ENCODE data around the gene SNF8.

DNA sequence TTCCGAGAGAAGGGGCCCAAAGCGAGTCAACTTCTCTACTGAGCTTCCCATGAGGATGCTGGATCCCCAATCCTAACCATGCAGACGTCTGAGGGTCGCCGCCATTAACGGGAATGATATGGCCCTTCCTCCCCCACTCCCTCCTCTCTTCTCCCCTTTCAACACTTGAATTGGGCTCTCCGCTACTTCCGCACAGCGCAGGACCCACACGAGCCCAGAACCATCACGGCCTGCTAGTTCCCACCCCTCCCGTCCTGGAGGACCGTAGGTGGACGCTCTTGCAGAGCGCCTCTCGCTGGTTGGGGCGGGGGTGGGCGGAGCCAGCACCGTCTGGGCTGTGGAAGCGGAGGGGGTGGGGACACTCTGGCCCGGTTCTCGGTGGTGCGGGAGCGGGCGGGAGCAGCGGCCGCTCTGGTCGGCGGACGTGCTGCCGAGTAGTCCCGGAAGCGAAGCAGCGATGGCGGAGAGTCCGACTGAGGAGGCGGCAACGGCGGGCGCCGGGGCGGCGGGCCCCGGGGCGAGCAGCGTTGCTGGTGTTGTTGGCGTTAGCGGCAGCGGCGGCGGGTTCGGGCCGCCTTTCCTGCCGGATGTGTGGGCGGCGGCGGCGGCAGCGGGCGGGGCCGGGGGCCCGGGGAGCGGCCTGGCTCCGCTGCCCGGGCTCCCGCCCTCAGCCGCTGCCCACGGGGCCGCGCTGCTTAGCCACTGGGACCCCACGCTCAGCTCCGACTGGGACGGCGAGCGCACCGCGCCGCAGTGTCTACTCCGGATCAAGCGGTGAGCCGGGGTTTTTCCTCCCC, 36.4 kb downstream of the SNF8 start, which contains the start of gene UBE2Z:
- TF ChIP-seq, protein P1, sequence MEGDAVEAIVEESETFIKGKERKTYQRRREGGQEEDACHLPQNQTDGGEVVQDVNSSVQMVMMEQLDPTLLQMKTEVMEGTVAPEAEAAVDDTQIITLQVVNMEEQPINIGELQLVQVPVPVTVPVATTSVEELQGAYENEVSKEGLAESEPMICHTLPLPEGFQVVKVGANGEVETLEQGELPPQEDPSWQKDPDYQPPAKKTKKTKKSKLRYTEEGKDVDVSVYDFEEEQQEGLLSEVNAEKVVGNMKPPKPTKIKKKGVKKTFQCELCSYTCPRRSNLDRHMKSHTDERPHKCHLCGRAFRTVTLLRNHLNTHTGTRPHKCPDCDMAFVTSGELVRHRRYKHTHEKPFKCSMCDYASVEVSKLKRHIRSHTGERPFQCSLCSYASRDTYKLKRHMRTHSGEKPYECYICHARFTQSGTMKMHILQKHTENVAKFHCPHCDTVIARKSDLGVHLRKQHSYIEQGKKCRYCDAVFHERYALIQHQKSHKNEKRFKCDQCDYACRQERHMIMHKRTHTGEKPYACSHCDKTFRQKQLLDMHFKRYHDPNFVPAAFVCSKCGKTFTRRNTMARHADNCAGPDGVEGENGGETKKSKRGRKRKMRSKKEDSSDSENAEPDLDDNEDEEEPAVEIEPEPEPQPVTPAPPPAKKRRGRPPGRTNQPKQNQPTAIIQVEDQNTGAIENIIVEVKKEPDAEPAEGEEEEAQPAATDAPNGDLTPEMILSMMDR (IDR thresholded peaks at IDR 0.05): no peak
- TF ChIP-seq POLR2AphosphoS5 (IDR thresholded peaks at IDR 0.05) (peak; percentile 92 to 95 (median 92)), POLR2A (IDR thresholded peaks at IDR 0.05) (peak; percentile 83)

Measured in breast epithelium (tissue), 3 donors.